Measurements from ENCODE around the gene MEGF8. TPM values are rescaled to one million over a fixed set of nuclear protein-coding genes. Genes with fewer than 3 reads are reported as not detected.

MEGF8 gene
- total and polyA plus RNA-seq, 2 experiments from 2014 or later = 5.4 to 26.6 TPM

GRCh38 chr19:42363614-42364346 is 38.3 kb downstream of the MEGF8 start:
- H3K79me2 ChIP-seq (ENCODE audit: insufficient read depth) = no peaks in the 10 kb centered on the region

GRCh38 chr19:42366673-42367072 is 41.2 kb downstream of the MEGF8 start:
- no peak for DNase-seq
- Histone ChIP-seq H3K27ac (no peak overlapping the region), H3K27me3 (replicated peaks; ENCODE audit: insufficient read depth) (no peaks in the 10 kb centered on the region), H3K4me2 (ENCODE audit: unreplicated experiment) (no peak overlapping the region), H3K36me3 (ENCODE audit: low read depth) (no peaks in the 10 kb centered on the region), H2AFZ (no peak overlapping the region), H3K9ac (no peak overlapping the region), H3F3A (ENCODE audit: insufficient read depth) (no peaks in the 10 kb centered on the region), H3K79me2 (ENCODE audit: insufficient read depth) (no peaks in the 10 kb centered on the region), H3K4me3 (no peak overlapping the region), H3K9me2 (ENCODE audit: insufficient read depth) (no peaks in the 10 kb centered on the region), H3K4me1 (ENCODE audit: insufficient read depth) (no peaks in the 10 kb centered on the region), H3K9me3 (ENCODE audit: low read depth) (no peaks in the 10 kb centered on the region), H4K20me1 (ENCODE audit: insufficient read depth) (no peaks in the 10 kb centered on the region)
- 48 to 72% methylated on average over 1 of the region's 1 CpG for WGBS, 2 experiments (ENCODE audit: low coverage in 1 of 2, low lambda C conversion rate in 2 of 2, missing lambda C conversion rate in 2 of 2)
- TF ChIP-seq EZH2phosphoT487 (IDR thresholded peaks at IDR 0.05; ENCODE audit: insufficient read depth, low read depth) (no peak), EZH2 (IDR thresholded peaks at IDR 0.05; ENCODE audit: insufficient read depth, poor library complexity, severe bottlenecking) (no peak)
- in situ Hi-C loops (cut with MboI) = no loop called here

More at GRCh38 chr19:42363614-42364346, 38.3 kb downstream of the MEGF8 start:
- Histone ChIP-seq H3K4me3 (no peak overlapping the region), H2AFZ (no peak overlapping the region), H3K4me2 (ENCODE audit: unreplicated experiment) (no peak overlapping the region), H4K20me1 (ENCODE audit: insufficient read depth) (no peaks in the 10 kb centered on the region), H3F3A (ENCODE audit: insufficient read depth) (no peaks in the 10 kb centered on the region), H3K9ac (no peak overlapping the region), H3K36me3 (ENCODE audit: low read depth) (no peaks in the 10 kb centered on the region), H3K4me1 (ENCODE audit: insufficient read depth) (no peaks in the 10 kb centered on the region), H3K27me3 (replicated peaks; ENCODE audit: insufficient read depth) (no peaks in the 10 kb centered on the region), H3K27ac (no peak overlapping the region), H3K9me2 (ENCODE audit: insufficient read depth) (no peaks in the 10 kb centered on the region), H3K9me3 (ENCODE audit: low read depth) (no peaks in the 10 kb centered on the region)
- no peak for TF ChIP-seq EZH2 (IDR thresholded peaks at IDR 0.05; ENCODE audit: insufficient read depth, poor library complexity, severe bottlenecking)
- no peak for TF ChIP-seq EZH2phosphoT487 (IDR thresholded peaks at IDR 0.05; ENCODE audit: insufficient read depth, low read depth)
- DNase-seq = no peak
- 78 to 83% methylated on average over 17 of the region's 17 CpGs for WGBS, 2 experiments (ENCODE audit: low coverage in 1 of 2, low lambda C conversion rate in 2 of 2, missing lambda C conversion rate in 2 of 2)
- in situ Hi-C loops (cut with MboI) = no loop called here

- TF ChIP-seq EZH2 (IDR thresholded peaks at IDR 0.05; ENCODE audit: insufficient read depth, poor library complexity, severe bottlenecking) (no peak), EZH2phosphoT487 (IDR thresholded peaks at IDR 0.05; ENCODE audit: insufficient read depth, low read depth) (no peak)
- Histone ChIP-seq H3K36me3 (ENCODE audit: low read depth) (no peaks in the 10 kb centered on the region), H3F3A (ENCODE audit: insufficient read depth) (no peaks in the 10 kb centered on the region), H3K9me3 (ENCODE audit: low read depth) (no peaks in the 10 kb centered on the region), H3K9ac (no peak overlapping the region), H3K27me3 (replicated peaks; ENCODE audit: insufficient read depth) (no peaks in the 10 kb centered on the region), H3K4me2 (ENCODE audit: unreplicated experiment) (no peak overlapping the region), H3K79me2 (ENCODE audit: insufficient read depth) (no peaks in the 10 kb centered on the region), H4K20me1 (ENCODE audit: insufficient read depth) (no peaks in the 10 kb centered on the region), H2AFZ (no peak overlapping the region), H3K27ac (no peak overlapping the region), H3K4me3 (no peak overlapping the region), H3K9me2 (ENCODE audit: insufficient read depth) (no peaks in the 10 kb centered on the region), H3K4me1 (ENCODE audit: insufficient read depth) (no peaks in the 10 kb centered on the region)
- DNase-seq = no peak
- in situ Hi-C loops (cut with MboI) = no loop called here
- WGBS, 2 experiments (ENCODE audit: low coverage in 1 of 2, low lambda C conversion rate in 2 of 2, missing lambda C conversion rate in 2 of 2) = 92 to 96% methylated on average over 4 of the region's 4 CpGs
Observed at GRCh38 chr19:42367929-42368328, 42.5 kb downstream of the MEGF8 start.

- Histone ChIP-seq H3K9me2 (ENCODE audit: insufficient read depth) (no peaks in the 10 kb centered on the region), H3F3A (ENCODE audit: insufficient read depth) (no peaks in the 10 kb centered on the region), H3K9ac (no peak overlapping the region), H3K27me3 (replicated peaks; ENCODE audit: insufficient read depth) (no peaks in the 10 kb centered on the region), H3K9me3 (ENCODE audit: low read depth) (no peaks in the 10 kb centered on the region), H2AFZ (no peak overlapping the region), H3K4me2 (ENCODE audit: unreplicated experiment) (no peak overlapping the region), H3K27ac (no peak overlapping the region), H3K36me3 (ENCODE audit: low read depth) (no peaks in the 10 kb centered on the region), H3K4me1 (ENCODE audit: insufficient read depth) (no peaks in the 10 kb centered on the region), H3K4me3 (no peak overlapping the region), H4K20me1 (ENCODE audit: insufficient read depth) (no peaks in the 10 kb centered on the region), H3K79me2 (ENCODE audit: insufficient read depth) (no peaks in the 10 kb centered on the region)
- in situ Hi-C loops (cut with MboI) = no loop called here
- 96 to 97% methylated on average over 11 of the region's 11 CpGs for WGBS, 2 experiments (ENCODE audit: low coverage in 1 of 2, low lambda C conversion rate in 2 of 2, missing lambda C conversion rate in 2 of 2)
- TF ChIP-seq EZH2phosphoT487 (IDR thresholded peaks at IDR 0.05; ENCODE audit: insufficient read depth, low read depth) = no peak
- TF ChIP-seq EZH2 (IDR thresholded peaks at IDR 0.05; ENCODE audit: insufficient read depth, poor library complexity, severe bottlenecking) = no peak
- no peak for DNase-seq
Observed at GRCh38 chr19:42368360-42368759, 42.9 kb downstream of the MEGF8 start.
